NCI-H1436 (cell line): ENCODE data around the gene AGAP3.

Experiments used
- DNase-seq: peaks from one replicate; lab custom pipeline; 2025; lab: John Stamatoyannopoulos, UW

The AGAP3 gene

GRCh38 chr7:151137076-151137675, 50.9 kb downstream of the AGAP3 start:
- no peak for DNase-seq

GRCh38 chr7:151137791-151138152, 51.5 kb downstream of the AGAP3 start:
- no peak for DNase-seq

GRCh38 chr7:151138153-151138851, 52.0 kb downstream of the AGAP3 start:
- DNase-seq: no peak

- no peak for DNase-seq
These were observed 53.0 kb downstream of the AGAP3 start for GRCh38 chr7:151139071-151139790.

GRCh38 chr7:151139791-151140190, 53.5 kb downstream of the AGAP3 start:
- DNase-seq: no peak

- no peak for DNase-seq
These were observed 54.6 kb downstream of the AGAP3 start for GRCh38 chr7:151140826-151141225.

- no peak for DNase-seq
These were observed 55.1 kb downstream of the AGAP3 start for GRCh38 chr7:151141311-151141854.

GRCh38 chr7:151141855-151142685, 55.8 kb downstream of the AGAP3 start:
- no peak for DNase-seq

- no peak for DNase-seq
These were observed 56.4 kb downstream of the AGAP3 start for GRCh38 chr7:151142686-151143040.

- no peak for DNase-seq
These were observed 57.2 kb downstream of the AGAP3 start for GRCh38 chr7:151143261-151144015.

- no peak for DNase-seq
These were observed 58.1 kb downstream of the AGAP3 start for GRCh38 chr7:151144387-151144786.

- no peak for DNase-seq
These were observed 60.5 kb downstream of the AGAP3 start for GRCh38 chr7:151146761-151147160.

GRCh38 chr7:151148319-151149259, 62.3 kb downstream of the AGAP3 start:
- DNase-seq: no peak

GRCh38 chr7:151150388-151150787, 64.1 kb downstream of the AGAP3 start:
- DNase-seq: no peak

- no peak for DNase-seq
These were observed 66.6 kb downstream of the AGAP3 start for GRCh38 chr7:151152643-151153513.

- no peak for DNase-seq
These were observed 71.5 kb downstream of the AGAP3 start for GRCh38 chr7:151157645-151158329.

GRCh38 chr7:151161757-151162156, 75.5 kb downstream of the AGAP3 start:
- DNase-seq: no peak

- no peak for DNase-seq
These were observed 80.4 kb downstream of the AGAP3 start for GRCh38 chr7:151166629-151167196.
